Smooth muscle cell (in vitro differentiated cells): ENCODE results near the gene XIRP1. TPM values are rescaled to one million over a fixed set of nuclear protein-coding genes. Genes with fewer than 3 reads are reported as not detected.

ENCODE experiments used
- DNase-seq: peaks from one replicate; lab custom pipeline; 2025; ENCODE audit not compliant: unreplicated experiment; lab: John Stamatoyannopoulos, UW
- H2AFZ ChIP-seq: fragments of 200-600 bp; sonication (generic); 2 replicates; pipeline ENCODE4 v1.6.0; 2016; ENCODE audit warnings: antibody characterized with exemption, low read depth, mild to moderate bottlenecking
- H3F3A ChIP-seq: fragments of 200-600 bp; sonication (generic); 2 replicates; pipeline ENCODE4 v1.6.0; 2017; ENCODE audit warnings: antibody characterized with exemption, low read depth
- H3K27ac ChIP-seq: fragments of 200-600 bp; sonication (generic); 2 replicates; pipeline ENCODE4 v1.5.1; 2016; ENCODE audit warnings: low read depth, mild to moderate bottlenecking
- H3K27me3 ChIP-seq: fragments of 200-600 bp; sonication (generic); 2 replicates; pipeline ENCODE4 v1.6.1; 2016; ENCODE audit warnings: low read depth, mild to moderate bottlenecking
- H3K36me3 ChIP-seq: fragments of 200-600 bp; sonication (generic); 2 replicates; pipeline ENCODE4 v1.5.1; 2016; ENCODE audit warnings: low read depth
- H3K4me1 ChIP-seq: fragments of 200-600 bp; sonication (generic); 2 replicates; pipeline ENCODE4 v1.5.1; 2016; ENCODE audit warnings: low read depth
- H3K4me2 ChIP-seq: fragments of 200-600 bp; sonication (generic); 2 replicates; pipeline ENCODE4 v1.6.0; 2016; ENCODE audit warnings: mild to moderate bottlenecking
- H3K4me3 ChIP-seq: fragments of 200-600 bp; sonication (generic); 2 replicates; pipeline ENCODE4 v1.5.1; 2016; ENCODE audit warnings: mild to moderate bottlenecking
- H3K79me2 ChIP-seq: fragments of 200-600 bp; sonication (generic); 2 replicates; pipeline ENCODE4 v1.6.0; 2016; ENCODE audit warnings: low read depth, mild to moderate bottlenecking
- H3K9ac ChIP-seq: fragments of 200-600 bp; sonication (generic); 2 replicates; pipeline ENCODE4 v1.6.0; 2016; ENCODE audit warnings: low read depth
- H3K9me3 ChIP-seq: fragments of 200-600 bp; sonication (generic); replicated peaks from 2 replicates; pipeline ENCODE4 v1.5.1; 2016; ENCODE audit warnings: low read depth
- H4K20me1 ChIP-seq: fragments of 200-600 bp; sonication (generic); 2 replicates; pipeline ENCODE4 v1.6.0; 2016; ENCODE audit warnings: low read depth
- CTCF ChIP-seq: fragments of 200-600 bp; sonication (generic); IDR thresholded peaks from 2 replicates; pipeline ENCODE4 v1.5.1; 2017; ENCODE audit warnings: borderline replicate concordance, mild to moderate bottlenecking, antibody characterized with exemption; ENCODE audit not compliant: insufficient read depth, poor library complexity, severe bottlenecking
- WGBS: methylation state at CpG from one replicate; pipeline ENCODE4 v1.1.7; 2016; ENCODE audit warnings: low lambda C conversion rate; 5-methylcytosine and 5-hydroxymethylcytosine counted together
- polyA plus RNA-seq: library from polyadenylated mRNA; unstranded; fragments of >200 nt; fragmentation: Nextera tagmentation; extraction: Ambion mirVana; gene quantifications from 2 replicates; pipeline ENCODE4 v1.2.1, GENCODE V29; 2016
- total RNA-seq: library from RNA; depleted of rRNA; stranded (reverse); fragments of >200 nt; gene quantifications from 2 replicates; pipeline ENCODE4 v1.2.3, GENCODE V29; 2014

Gene XIRP1
- total and polyA plus RNA-seq, 2 experiments from 2014 or later = 0.13 to 0.75 TPM

- Histone ChIP-seq H3K4me3 (peak overlapping the region; percentile 80), H3K27me3 (no peaks in the 10 kb centered on the region), H3K36me3 (peaks cover 12% of the 10 kb centered on the region), H3K9ac (peak overlapping the region; percentile 74), H3K4me1 (peaks cover 34% of the 10 kb centered on the region), H4K20me1 (peaks cover 100% of the 10 kb centered on the region), H3K4me2 (peak overlapping the region; percentile 87), H3K79me2 (peaks cover 84% of the 10 kb centered on the region), H3K27ac (peak overlapping the region; percentile 97), H3K9me3 (no peaks in the 10 kb centered on the region), H2AFZ (no peak overlapping the region), H3F3A (peaks cover 63% of the 10 kb centered on the region)
- WGBS = 3% methylated on average over 9 of the region's 9 CpGs
- no peak for DNase-seq
- no peak for TF ChIP-seq CTCF
Observed at GRCh38 chr3:39147711-39148434, 44.5 kb downstream of the XIRP1 start.

- Histone ChIP-seq H3K79me2 (peaks cover 86% of the 10 kb centered on the region), H3K4me1 (peaks cover 36% of the 10 kb centered on the region), H3F3A (peaks cover 66% of the 10 kb centered on the region), H3K36me3 (peaks cover 22% of the 10 kb centered on the region), H3K27ac (peak overlapping the region; percentile 97), H3K9me3 (no peaks in the 10 kb centered on the region), H4K20me1 (peaks cover 100% of the 10 kb centered on the region), H3K9ac (peak overlapping the region; percentile 74), H3K27me3 (no peaks in the 10 kb centered on the region), H2AFZ (no peak overlapping the region), H3K4me3 (peak overlapping the region; percentile 80), H3K4me2 (peak overlapping the region; percentile 87)
- 13% methylated on average over 11 of the region's 15 CpGs for WGBS
- no peak for TF ChIP-seq CTCF
- DNase-seq = peak; percentile 67
Observed at GRCh38 chr3:39146611-39147591, 45.5 kb downstream of the XIRP1 start.

GRCh38 chr3:39146083-39146501 lies 46.3 kb downstream of the XIRP1 start:
- peaks cover 40% of the 10 kb centered on the region for H3K4me1 ChIP-seq
- peaks cover 67% of the 10 kb centered on the region for H3F3A ChIP-seq
- no peak for TF ChIP-seq CTCF
- DNase-seq = no peak
- 72% methylated on average over 11 of the region's 11 CpGs for whole genome bisulfite sequencing
- peak overlapping the region; percentile 97 for H3K27ac ChIP-seq
- H3K4me2 ChIP-seq = peak overlapping the region; percentile 87
- H3K9ac ChIP-seq = peak overlapping the region; percentile 70
- no peak overlapping the region for H2AFZ ChIP-seq
- H3K9me3 ChIP-seq = no peaks in the 10 kb centered on the region
- no peaks in the 10 kb centered on the region for H3K27me3 ChIP-seq
- H4K20me1 ChIP-seq = peaks cover 100% of the 10 kb centered on the region
- peaks cover 22% of the 10 kb centered on the region for H3K36me3 ChIP-seq
- no peak overlapping the region for H3K4me3 ChIP-seq
- H3K79me2 ChIP-seq = peaks cover 88% of the 10 kb centered on the region
